ENCODE results near the gene ACTRT3. TPM values are rescaled to one million over a fixed set of nuclear protein-coding genes. Genes with fewer than 3 reads are reported as not detected.

Gene ACTRT3
- total RNA-seq, 2 donors from 2014 or later: not detected

DNA sequence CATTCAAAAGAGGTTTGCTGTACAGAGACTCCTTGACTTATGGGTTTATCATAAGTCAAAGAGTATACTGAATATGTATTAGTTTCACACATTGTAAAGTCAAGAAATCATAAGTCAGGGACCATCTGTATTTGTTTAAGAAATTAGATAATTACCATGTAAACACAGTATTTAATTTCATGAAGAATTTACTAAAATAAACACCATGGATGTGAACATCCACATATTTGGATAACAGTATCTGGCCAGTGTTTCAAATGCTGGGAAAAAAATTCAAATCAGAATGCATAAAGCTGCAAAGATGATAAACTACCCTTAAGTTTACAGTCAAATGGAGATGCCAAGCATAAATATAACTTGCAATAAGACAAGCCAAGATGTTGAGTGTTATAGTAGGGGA lies 20.9 kb upstream of the ACTRT3 start:
- DNase-seq: no peak
- no peak overlapping the region for H3K4me3 Mint-ChIP-seq
- no peaks in the 10 kb centered on the region for H3K27me3 Mint-ChIP-seq
- H3K36me3 Mint-ChIP-seq (ENCODE audit: low read depth): peaks cover 13% of the 10 kb centered on the region
- peaks cover 8% of the 10 kb centered on the region for H3K4me1 Mint-ChIP-seq
- ATAC-seq: no peak
- no peaks in the 10 kb centered on the region for H3K9me3 ChIP-seq (ENCODE audit: control insufficient read depth, low read length, poor library complexity, severe bottlenecking)
- peak overlapping the region; percentile 62 for H3K27ac Mint-ChIP-seq

DNA sequence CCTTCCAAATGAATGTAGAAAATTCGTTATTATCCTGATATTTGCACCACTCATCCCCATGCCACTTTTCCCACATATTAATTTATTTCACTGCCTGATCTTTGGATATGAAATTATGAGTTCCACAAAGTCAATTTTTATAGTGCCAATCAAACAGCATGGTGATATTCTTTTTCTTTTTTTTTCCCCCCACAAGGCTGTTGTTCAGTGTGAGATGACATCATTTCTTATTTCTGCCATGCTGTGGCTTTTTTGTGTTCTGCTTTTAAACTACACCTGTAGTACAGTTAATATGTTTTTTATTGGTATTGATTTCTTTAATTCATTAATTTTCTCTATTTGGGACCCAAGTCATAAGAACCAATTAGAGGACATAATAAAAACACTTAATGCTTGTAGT lies 18.4 kb upstream of the ACTRT3 start:
- no peaks in the 10 kb centered on the region for H3K27me3 Mint-ChIP-seq
- ATAC-seq (no peak), DNase-seq (no peak)
- peaks cover 11% of the 10 kb centered on the region for H3K36me3 Mint-ChIP-seq (ENCODE audit: low read depth)
- H3K27ac Mint-ChIP-seq: no peak overlapping the region
- no peak overlapping the region for H3K4me3 Mint-ChIP-seq
- H3K4me1 Mint-ChIP-seq: peaks cover 8% of the 10 kb centered on the region
- no peaks in the 10 kb centered on the region for H3K9me3 ChIP-seq (ENCODE audit: control insufficient read depth, low read length, poor library complexity, severe bottlenecking)

DNA sequence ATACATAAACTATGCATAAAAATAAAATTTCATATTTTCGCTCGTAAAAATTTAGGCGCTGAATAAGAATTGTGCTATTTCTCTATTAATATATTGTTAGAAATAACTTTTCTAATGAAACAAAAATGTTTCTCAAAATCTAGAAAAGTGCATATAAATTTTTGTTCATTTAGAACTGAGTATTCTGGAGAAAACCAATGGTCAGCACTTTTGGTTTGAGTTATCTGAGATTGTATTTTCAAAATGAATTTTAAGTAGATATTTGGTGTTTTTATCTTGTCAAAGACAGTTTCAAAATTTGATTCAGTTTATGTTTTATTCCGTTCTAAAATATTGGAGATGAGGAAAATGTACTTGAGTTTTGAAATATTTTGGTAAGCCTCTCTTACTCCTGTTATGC lies 17.8 kb upstream of the ACTRT3 start:
- DNase-seq (no peak), ATAC-seq (no peak)
- no peak overlapping the region for H3K4me3 Mint-ChIP-seq
- H3K27ac Mint-ChIP-seq: no peak overlapping the region
- no peaks in the 10 kb centered on the region for H3K27me3 Mint-ChIP-seq
- no peaks in the 10 kb centered on the region for H3K9me3 ChIP-seq (ENCODE audit: control insufficient read depth, low read length, poor library complexity, severe bottlenecking)
- H3K4me1 Mint-ChIP-seq: peaks cover 8% of the 10 kb centered on the region
- peaks cover 10% of the 10 kb centered on the region for H3K36me3 Mint-ChIP-seq (ENCODE audit: low read depth)

GRCh38 chr3:169781209-169781855 lies 12.0 kb upstream of the ACTRT3 start:
- H3K9me3 ChIP-seq (ENCODE audit: control insufficient read depth, low read length, poor library complexity, severe bottlenecking): no peaks in the 10 kb centered on the region
- Mint-ChIP-seq H3K36me3 (ENCODE audit: low read depth) (peaks cover 22% of the 10 kb centered on the region), H3K4me1 (peaks cover 32% of the 10 kb centered on the region), H3K27me3 (no peaks in the 10 kb centered on the region), H3K27ac (peak overlapping the region; percentile 76), H3K4me3 (peak overlapping the region; percentile 39)
- no peak for DNase-seq
- ATAC-seq: no peak

- Mint-ChIP-seq H3K4me1 (peaks cover 36% of the 10 kb centered on the region), H3K4me3 (peak overlapping the region; percentile 81), H3K36me3 (ENCODE audit: low read depth) (peaks cover 18% of the 10 kb centered on the region), H3K27me3 (no peaks in the 10 kb centered on the region), H3K27ac (peak overlapping the region; percentile 76)
- ATAC-seq: peak; percentile 32
- no peak for DNase-seq
- no peaks in the 10 kb centered on the region for H3K9me3 ChIP-seq (ENCODE audit: control insufficient read depth, low read length, poor library complexity, severe bottlenecking)
These were observed 11.4 kb upstream of the ACTRT3 start for GRCh38 chr3:169780742-169781141.

DNA sequence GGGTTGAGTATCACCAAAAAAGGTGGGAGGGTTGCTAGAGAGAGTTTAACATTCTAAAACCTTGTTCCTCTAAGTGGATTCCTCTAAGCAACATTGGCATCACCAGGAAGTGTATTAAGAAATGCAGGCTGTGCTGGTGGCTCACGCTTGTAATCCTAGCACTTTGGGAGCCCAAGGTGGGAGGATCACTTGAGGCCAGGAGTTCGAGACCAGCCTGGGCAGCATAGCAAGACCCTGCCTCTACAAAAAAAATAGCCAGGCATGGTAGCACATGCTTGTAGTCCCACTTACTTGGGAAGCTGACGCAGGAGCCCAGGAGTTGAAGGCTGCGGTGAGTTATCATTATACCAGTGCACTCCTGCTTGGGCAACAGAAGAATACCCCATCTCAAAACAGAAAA lies 8.5 kb upstream of the ACTRT3 start:
- DNase-seq: no peak
- peaks cover 15% of the 10 kb centered on the region for H3K36me3 Mint-ChIP-seq (ENCODE audit: low read depth)
- no peak for ATAC-seq
- peaks cover 49% of the 10 kb centered on the region for H3K4me1 Mint-ChIP-seq
- H3K27ac Mint-ChIP-seq: peak overlapping the region; percentile 47
- no peaks in the 10 kb centered on the region for H3K27me3 Mint-ChIP-seq
- no peaks in the 10 kb centered on the region for H3K9me3 ChIP-seq (ENCODE audit: control insufficient read depth, low read length, poor library complexity, severe bottlenecking)
- no peak overlapping the region for H3K4me3 Mint-ChIP-seq

DNA sequence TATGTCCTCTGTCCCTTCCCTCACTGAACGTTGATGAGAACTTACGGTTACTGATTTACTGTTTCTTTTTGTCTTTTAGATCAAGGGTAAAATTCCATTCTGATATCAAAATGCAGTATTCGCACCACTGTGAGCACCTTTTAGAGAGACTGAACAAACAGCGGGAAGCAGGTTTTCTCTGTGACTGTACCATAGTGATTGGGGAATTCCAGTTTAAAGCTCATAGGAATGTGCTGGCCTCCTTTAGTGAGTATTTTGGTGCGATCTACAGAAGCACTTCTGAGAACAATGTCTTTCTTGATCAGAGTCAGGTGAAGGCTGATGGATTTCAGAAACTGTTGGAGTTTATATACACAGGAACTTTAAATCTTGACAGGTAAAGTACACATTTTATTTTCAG lies 4.8 kb upstream of the ACTRT3 start:
- DNase-seq: no peak
- H3K9me3 ChIP-seq (ENCODE audit: control insufficient read depth, low read length, poor library complexity, severe bottlenecking): no peaks in the 10 kb centered on the region
- no peak for ATAC-seq
- peak overlapping the region; percentile 99 for H3K4me3 Mint-ChIP-seq
- H3K4me1 Mint-ChIP-seq: peaks cover 49% of the 10 kb centered on the region
- H3K36me3 Mint-ChIP-seq (ENCODE audit: low read depth): peaks cover 4% of the 10 kb centered on the region
- peak overlapping the region; percentile 100 for H3K27ac Mint-ChIP-seq
- no peaks in the 10 kb centered on the region for H3K27me3 Mint-ChIP-seq

DNA sequence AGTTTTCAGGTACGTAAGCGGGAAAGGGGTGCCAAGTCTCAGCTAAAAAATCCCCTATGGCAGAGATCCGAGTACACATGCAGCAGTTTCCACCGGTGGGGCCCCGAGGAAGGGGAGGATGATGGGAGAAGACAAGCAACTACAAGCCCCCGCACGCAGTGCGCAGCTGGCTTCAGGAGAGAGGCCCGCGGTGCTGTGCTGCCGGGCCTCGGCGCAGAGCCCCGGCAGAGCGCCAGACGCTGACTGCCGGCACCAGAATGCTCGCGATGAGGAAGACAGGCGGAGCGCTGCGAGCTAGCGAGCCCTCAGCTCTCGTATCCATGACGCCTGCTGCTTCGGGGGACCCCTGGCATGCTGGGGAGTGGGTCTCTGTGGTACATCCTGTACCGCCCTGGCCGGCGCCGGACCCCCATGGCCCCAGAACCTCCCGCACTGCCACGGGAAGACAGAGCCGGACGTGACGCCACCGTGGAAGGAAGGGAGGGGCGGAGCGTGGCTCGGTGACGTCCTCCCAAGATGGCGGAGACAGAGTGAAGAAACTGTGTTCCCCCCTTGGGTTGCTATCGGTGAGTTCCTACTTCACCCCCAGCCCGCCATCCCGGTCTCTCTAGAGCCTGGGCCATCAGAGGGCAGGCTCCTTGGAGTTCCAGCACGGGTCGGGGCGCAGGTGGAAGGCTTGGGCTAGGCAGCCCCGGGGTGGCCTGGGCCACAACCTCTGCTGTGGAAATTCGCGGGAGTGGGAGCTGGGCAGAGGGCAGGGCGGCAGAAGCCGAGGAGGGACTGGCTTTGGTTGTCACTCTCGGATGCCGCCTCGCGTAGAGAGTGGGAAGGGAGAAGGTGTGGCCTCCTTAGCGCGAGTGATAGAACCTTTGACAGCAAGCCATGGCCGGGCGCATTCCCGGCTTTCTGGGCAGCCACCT lies 3.8 kb upstream of the ACTRT3 start, which contains the start of gene MYNN:
TSS of gene MYNN (plus strand) at position 500 of the 920 bp plus-strand sequence. CDS start 900 bp downstream, outside the sequence.
- Mint-ChIP-seq H3K36me3 (ENCODE audit: low read depth) (peaks cover 3% of the 10 kb centered on the region), H3K4me1 (peaks cover 44% of the 10 kb centered on the region)

GRCh38 chr3:169772305-169772896 lies 3.0 kb upstream of the ACTRT3 start:
- Mint-ChIP-seq H3K4me3 (peak overlapping the region; percentile 99), H3K27me3 (no peaks in the 10 kb centered on the region), H3K36me3 (ENCODE audit: low read depth) (peaks cover 3% of the 10 kb centered on the region), H3K4me1 (peaks cover 41% of the 10 kb centered on the region), H3K27ac (peak overlapping the region; percentile 100)
- peak in 1 of 3 donors; percentile 59 for DNase-seq
- ATAC-seq: no peak
- no peaks in the 10 kb centered on the region for H3K9me3 ChIP-seq (ENCODE audit: control insufficient read depth, low read length, poor library complexity, severe bottlenecking)

More for the DNA sequence above, 3.8 kb upstream of the ACTRT3 start, which contains the start of gene MYNN:
- Mint-ChIP-seq H3K27ac (peak within 1 kb of the TSS; percentile 100), H3K4me3 (peak within 1 kb of the TSS; percentile 99), H3K27me3 (no peaks in the 10 kb centered on the region)
- H3K9me3 ChIP-seq (ENCODE audit: control insufficient read depth, low read length, poor library complexity, severe bottlenecking): no peaks in the 10 kb centered on the region
- ATAC-seq: peak; percentile 85
- peak; percentile 78 to 85 (median 81) for DNase-seq

DNA sequence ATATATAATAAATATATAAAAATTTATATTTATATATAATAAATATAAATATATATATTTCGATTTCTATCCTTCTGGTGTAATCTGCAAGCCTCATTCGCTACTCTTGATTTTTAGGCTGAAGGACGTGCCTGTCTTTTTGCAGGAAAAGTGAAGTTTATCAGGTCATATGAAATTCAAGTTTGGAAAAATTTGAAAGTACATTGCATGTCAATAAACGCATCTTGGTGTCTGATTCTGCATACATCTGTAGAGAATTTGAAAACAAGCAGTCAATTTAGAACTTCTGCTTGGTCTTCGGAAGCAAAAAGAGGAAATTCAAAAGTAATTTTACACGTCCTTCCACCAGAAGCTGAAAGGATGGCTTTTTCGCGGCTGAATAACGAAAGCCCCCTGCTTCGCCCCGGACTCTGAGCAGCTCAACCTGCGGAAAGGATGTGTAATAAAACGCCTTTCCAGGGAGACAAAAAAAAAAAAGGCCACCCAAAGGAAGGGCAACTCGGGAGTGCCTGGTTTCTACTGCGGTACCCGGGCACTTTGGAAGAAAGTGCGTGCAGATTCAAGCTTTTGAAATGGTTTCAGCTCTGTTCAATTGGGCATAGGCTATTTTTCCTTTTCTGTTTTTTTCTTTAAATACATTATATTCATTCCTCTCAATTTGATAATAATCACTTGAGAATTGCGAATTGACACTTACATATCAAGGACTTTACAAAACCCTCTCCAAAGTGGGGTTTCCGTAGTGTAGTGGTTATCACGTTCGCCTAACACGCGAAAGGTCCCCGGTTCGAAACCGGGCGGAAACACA lies 2.3 kb upstream of the ACTRT3 start:
- Mint-ChIP-seq H3K27me3 (no peaks in the 10 kb centered on the region), H3K27ac (peak overlapping the region; percentile 100), H3K4me1 (peaks cover 37% of the 10 kb centered on the region), H3K4me3 (peak overlapping the region; percentile 99), H3K36me3 (ENCODE audit: low read depth) (peaks cover 3% of the 10 kb centered on the region)
- ATAC-seq (peak; percentile 22), DNase-seq (peak; percentile 33 to 59 (median 52))
- H3K9me3 ChIP-seq (ENCODE audit: control insufficient read depth, low read length, poor library complexity, severe bottlenecking): no peaks in the 10 kb centered on the region

DNA sequence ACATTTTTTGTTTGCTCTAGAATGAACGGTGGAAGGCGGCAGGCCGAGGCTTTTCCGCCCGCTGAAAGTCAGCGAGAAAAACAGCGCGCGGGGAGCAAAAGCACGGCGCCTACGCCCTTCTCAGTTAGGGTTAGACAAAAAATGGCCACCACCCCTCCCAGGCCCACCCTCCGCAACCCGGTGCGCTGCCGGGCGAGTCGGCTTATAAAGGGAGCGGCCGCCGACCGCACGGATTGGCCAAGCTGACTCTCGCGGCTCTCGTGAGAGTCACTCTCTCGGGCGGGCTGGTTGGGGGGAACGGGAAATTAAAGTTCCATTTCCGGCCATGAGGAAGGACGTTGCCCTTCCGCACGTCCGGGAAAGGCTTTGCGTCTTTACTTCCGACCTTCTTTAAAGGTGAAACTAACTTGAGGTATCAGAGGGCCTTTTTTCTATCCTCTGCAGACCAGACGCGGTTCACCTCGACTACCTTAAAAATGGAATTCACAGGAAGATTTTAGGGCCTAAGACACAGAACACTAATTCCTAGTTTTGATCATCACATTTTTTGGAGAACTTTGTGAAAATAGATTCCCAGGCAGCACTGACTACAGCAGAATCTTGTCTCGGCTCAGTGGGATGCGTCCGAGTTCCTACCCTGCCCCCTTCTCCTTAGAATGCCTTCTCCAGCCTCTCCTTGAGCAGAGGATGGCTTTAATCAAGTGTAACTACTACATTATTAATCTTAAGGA lies 4.3 kb downstream of the ACTRT3 start, which contains the start of gene TERC:
TSS of gene TERC (minus strand) at position 179 of the 731 bp plus-strand sequence.
- peak within 1 kb of the TSS; percentile 94 for H3K27ac Mint-ChIP-seq
- ATAC-seq (peak; percentile 88), DNase-seq (peak; percentile 76 to 82 (median 82))
- H3K27me3 Mint-ChIP-seq: no peaks in the 10 kb centered on the region
- H3K36me3 Mint-ChIP-seq (ENCODE audit: low read depth): no peaks in the 10 kb centered on the region
- peaks cover 17% of the 10 kb centered on the region for H3K4me1 Mint-ChIP-seq
- H3K4me3 Mint-ChIP-seq: peak within 1 kb of the TSS; percentile 92
- no peaks in the 10 kb centered on the region for H3K9me3 ChIP-seq (ENCODE audit: control insufficient read depth, low read length, poor library complexity, severe bottlenecking)

GRCh38 chr3:169764312-169764881 lies 5.0 kb downstream of the ACTRT3 start:
- Mint-ChIP-seq H3K4me3 (peak overlapping the region; percentile 92), H3K27ac (peak overlapping the region; percentile 94), H3K27me3 (no peaks in the 10 kb centered on the region), H3K36me3 (ENCODE audit: low read depth) (no peaks in the 10 kb centered on the region), H3K4me1 (peaks cover 13% of the 10 kb centered on the region)
- peak; percentile 46 for ATAC-seq
- H3K9me3 ChIP-seq (ENCODE audit: control insufficient read depth, low read length, poor library complexity, severe bottlenecking): no peaks in the 10 kb centered on the region
- DNase-seq: peak; percentile 35 to 42 (median 41)

Measured in T-helper 17 cell (primary cell).